GM18502 (cell line): ENCODE results near the gene POLL.
"Not testable (repeated sequence)": the region's sequence is repeated elsewhere in the genome, so short reads cannot be mapped to it uniquely, and the experiment has no call there.

ENCODE experiments used
- ATAC-seq: cut with Tn5 transposase; IDR thresholded peaks from one replicate; pipeline ENCODE4 v1.9.1; 2021; ENCODE audit warnings: mild to moderate bottlenecking; ENCODE audit not compliant: unreplicated experiment, poor library complexity

POLL gene

GRCh38 chr10:101587725-101588653, at the start of gene POLL, which contains the start of gene DPCD:
Gene POLL, minus strand, starts transcription at chr10:101588257. Its CDS starts 897 bp downstream, at chr10:101587360.
Gene DPCD, plus strand, starts transcription at chr10:101588321. Its CDS starts 16 bp downstream, at chr10:101588337.
- ATAC-seq, result peak; percentile 96

GRCh38 chr10:101633510-101633909, 45.5 kb upstream of the POLL start:
- ATAC-seq, result not testable (repeated sequence)

GRCh38 chr10:101631821-101632475, 43.9 kb upstream of the POLL start:
- no peak for ATAC-seq

- no peak for ATAC-seq
Observed at GRCh38 chr10:101630633-101630920, 42.5 kb upstream of the POLL start.

GRCh38 chr10:101629837-101630632, 42.0 kb upstream of the POLL start:
- ATAC-seq, result no peak

- ATAC-seq, result no peak
Observed at GRCh38 chr10:101625821-101626412, 37.9 kb upstream of the POLL start.

GRCh38 chr10:101624526-101625102, 36.6 kb upstream of the POLL start:
- ATAC-seq, result no peak

GRCh38 chr10:101623528-101623927, 35.5 kb upstream of the POLL start:
- ATAC-seq, result no peak

- ATAC-seq, result no peak
Observed at GRCh38 chr10:101619983-101620382, 31.9 kb upstream of the POLL start.

GRCh38 chr10:101618871-101619270, 30.8 kb upstream of the POLL start:
- ATAC-seq, result no peak

- ATAC-seq, result no peak
Observed at GRCh38 chr10:101617824-101618568, 29.9 kb upstream of the POLL start.

GRCh38 chr10:101617102-101617823, 29.2 kb upstream of the POLL start:
- no peak for ATAC-seq

GRCh38 chr10:101616415-101617101, 28.5 kb upstream of the POLL start:
- no peak for ATAC-seq

GRCh38 chr10:101615525-101616116, 27.6 kb upstream of the POLL start:
- no peak for ATAC-seq

- ATAC-seq, result no peak
Observed at GRCh38 chr10:101614663-101615524, 26.8 kb upstream of the POLL start.

- ATAC-seq, result no peak
Observed at GRCh38 chr10:101613646-101614045, 25.6 kb upstream of the POLL start.

GRCh38 chr10:101612872-101613271, 24.8 kb upstream of the POLL start:
- no peak for ATAC-seq
